Measurements from ENCODE around the gene ADA. TPM values are rescaled to one million over a fixed set of nuclear protein-coding genes. Genes with fewer than 3 reads are reported as not detected.

ADA gene
- total and polyA plus RNA-seq, 5 donors from 2014 or later = 28.1 to 41.3 (median 38.3) TPM

DNA sequence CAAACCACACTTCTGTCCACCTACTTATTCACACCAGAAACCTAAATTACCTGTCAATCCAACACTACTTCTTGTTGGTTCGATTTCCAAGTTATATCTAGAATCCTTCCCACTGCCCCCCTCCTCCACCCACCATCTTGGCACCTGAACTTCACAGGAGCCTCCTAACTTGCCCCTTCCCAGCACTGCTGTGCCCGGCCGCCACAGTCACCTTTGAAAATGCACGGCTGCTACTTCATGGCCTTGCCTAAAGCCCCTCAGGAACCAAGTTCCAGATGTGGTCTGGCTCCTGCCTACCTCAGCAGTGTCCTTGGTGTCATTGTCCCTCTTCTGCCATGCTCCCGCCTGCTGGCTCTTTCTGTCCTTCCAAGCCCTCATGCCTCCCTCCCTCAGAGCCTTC is 37.9 kb downstream of the ADA start:
- Mint-ChIP-seq H3K27ac (peak overlapping the region in 2 of 3 donors; percentile 16 to 55), H3K4me3 (no peak overlapping the region), H3K27me3 (no peaks in the 10 kb centered on the region), H3K9me3 (no peaks in the 10 kb centered on the region), H3K4me1 (peaks cover 13 to 62% (median 35%) of the 10 kb centered on the region in 4 donors), H3K36me3 (peaks cover 3% of the 10 kb centered on the region)
- ATAC-seq (ENCODE audit: low read depth in 2 of 2) (no peak), DNase-seq (no peak)
- no peaks in the 10 kb centered on the region for H3K9me3 ChIP-seq (ENCODE audit: control insufficient read depth in 2 of 2, low read length in 2 of 2)
- H3K27ac ChIP-seq (ENCODE audit: insufficient read depth, low read length, poor library complexity, severe bottlenecking) = no peak overlapping the region
- H3K36me3 ChIP-seq (ENCODE audit: control insufficient read depth, insufficient read depth, low read length) = no peaks in the 10 kb centered on the region
- peaks cover 38% of the 10 kb centered on the region for H3K4me1 ChIP-seq (ENCODE audit: control insufficient read depth, insufficient read depth, low read length, poor library complexity, severe bottlenecking)
- H3K27me3 ChIP-seq (ENCODE audit: control insufficient read depth, insufficient read depth, low read length) = no peaks in the 10 kb centered on the region
- H3K4me3 ChIP-seq (ENCODE audit: low read depth, low read length) = no peak overlapping the region

DNA sequence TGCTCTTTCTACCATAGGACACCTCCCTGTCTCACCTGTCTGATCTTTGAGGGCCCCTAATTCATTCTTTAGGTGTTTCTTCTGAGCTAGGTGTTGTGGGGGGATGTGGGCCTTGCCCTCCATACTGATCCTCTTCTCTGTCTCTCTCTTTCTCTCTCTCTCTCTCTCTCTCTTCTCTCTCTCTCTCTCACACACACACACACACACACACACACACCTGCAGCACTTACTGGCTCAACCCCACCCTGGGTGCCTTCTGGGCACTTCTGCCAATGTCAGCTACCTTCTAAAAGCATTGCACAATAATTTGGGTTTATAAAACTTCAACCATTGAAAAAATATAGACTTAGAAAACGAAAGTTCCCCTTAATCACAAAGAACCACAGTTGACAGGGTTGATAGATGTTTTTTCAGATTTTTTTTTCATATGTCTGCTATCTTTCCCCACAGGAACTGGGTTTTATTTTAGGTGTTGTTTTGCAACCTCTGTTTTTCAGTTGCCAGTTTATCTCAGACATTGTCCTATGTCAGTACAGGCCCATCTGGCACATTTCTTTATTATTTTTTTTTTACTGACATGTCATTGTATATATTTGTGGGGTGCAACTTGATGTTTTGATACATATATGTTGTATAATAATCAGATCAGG is 41.1 kb downstream of the ADA start:
- Histone ChIP-seq H3K27ac (ENCODE audit: insufficient read depth, low read length, poor library complexity, severe bottlenecking) (peak overlapping the region; percentile 58), H3K4me3 (ENCODE audit: low read depth, low read length) (no peak overlapping the region), H3K4me1 (ENCODE audit: control insufficient read depth, insufficient read depth, low read length, poor library complexity, severe bottlenecking) (peaks cover 22% of the 10 kb centered on the region), H3K9me3 (ENCODE audit: control insufficient read depth in 2 of 2, low read length in 2 of 2) (no peaks in the 10 kb centered on the region), H3K36me3 (ENCODE audit: control insufficient read depth, insufficient read depth, low read length) (no peaks in the 10 kb centered on the region), H3K27me3 (ENCODE audit: control insufficient read depth, insufficient read depth, low read length) (no peaks in the 10 kb centered on the region)
- Mint-ChIP-seq H3K27ac (peak overlapping the region; percentile 97), H3K27me3 (no peaks in the 10 kb centered on the region), H3K4me1 (peaks cover 8 to 36% (median 17%) of the 10 kb centered on the region in 4 donors), H3K9me3 (no peaks in the 10 kb centered on the region), H3K36me3 (peaks cover 7% of the 10 kb centered on the region), H3K4me3 (peak overlapping the region; percentile 53 to 81 (median 68))
- ATAC-seq (ENCODE audit: low read depth in 2 of 2) (peak; percentile 22 to 25), DNase-seq (peak in 2 of 3 donors; percentile 57 to 59)

DNA sequence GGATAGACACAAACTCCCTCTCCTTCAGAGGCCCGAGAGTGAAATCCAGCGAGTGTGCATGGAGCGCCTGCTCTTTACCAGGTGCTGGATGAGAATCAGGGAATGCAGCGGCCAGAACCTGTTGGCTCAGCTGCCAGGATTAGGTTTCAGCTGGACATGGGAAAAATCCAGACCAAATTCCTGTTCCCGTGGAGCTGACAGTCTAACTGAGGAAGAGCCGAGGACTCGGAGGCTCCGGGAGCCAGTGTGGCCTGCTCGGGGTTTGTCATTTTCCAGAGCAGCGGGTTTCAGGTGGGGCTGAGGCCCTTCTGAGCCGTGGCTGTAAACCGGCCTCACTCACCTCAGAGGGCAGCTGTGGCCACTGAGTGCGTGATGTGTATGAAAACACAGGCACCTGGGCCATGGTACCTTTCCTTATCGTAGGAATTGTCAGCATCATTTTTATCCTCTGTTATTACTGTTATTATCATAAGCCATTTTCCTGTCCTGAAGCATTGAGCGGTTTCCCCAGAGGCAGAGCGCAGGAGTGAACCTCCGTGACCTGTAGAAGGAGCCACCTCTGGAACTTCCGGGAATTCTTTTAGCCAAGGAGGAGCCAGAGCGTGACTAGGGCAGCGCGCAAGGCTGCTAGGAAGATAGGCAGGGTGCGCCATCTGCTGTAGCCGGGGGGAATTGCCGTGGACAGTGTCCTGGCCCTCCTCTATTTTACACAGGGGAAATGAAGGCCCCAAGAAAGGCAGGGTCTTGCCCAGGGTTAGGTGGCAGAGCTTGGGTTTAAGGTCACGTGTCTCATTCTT is 41.8 kb downstream of the ADA start:
- peaks cover 15% of the 10 kb centered on the region for H3K4me1 ChIP-seq (ENCODE audit: control insufficient read depth, insufficient read depth, low read length, poor library complexity, severe bottlenecking)
- peak overlapping the region; percentile 58 for H3K27ac ChIP-seq (ENCODE audit: insufficient read depth, low read length, poor library complexity, severe bottlenecking)
- H3K9me3 Mint-ChIP-seq = no peaks in the 10 kb centered on the region
- no peaks in the 10 kb centered on the region for H3K27me3 Mint-ChIP-seq
- peak; percentile 68 to 75 (median 74) for DNase-seq
- H3K4me3 ChIP-seq (ENCODE audit: low read depth, low read length) = peak overlapping the region; percentile 26
- no peaks in the 10 kb centered on the region for H3K27me3 ChIP-seq (ENCODE audit: control insufficient read depth, insufficient read depth, low read length)
- no peaks in the 10 kb centered on the region for H3K36me3 ChIP-seq (ENCODE audit: control insufficient read depth, insufficient read depth, low read length)
- H3K27ac Mint-ChIP-seq = peak overlapping the region; percentile 92 to 97 (median 97)
- ATAC-seq (ENCODE audit: low read depth in 2 of 2) = peak; percentile 92 to 94
- H3K4me1 Mint-ChIP-seq = peaks cover 8 to 29% (median 12%) of the 10 kb centered on the region in 4 donors
- peak overlapping the region in 2 of 4 donors; percentile 64 to 67 for H3K4me3 Mint-ChIP-seq
- peaks cover 4% of the 10 kb centered on the region for H3K36me3 Mint-ChIP-seq
- no peaks in the 10 kb centered on the region for H3K9me3 ChIP-seq (ENCODE audit: control insufficient read depth in 2 of 2, low read length in 2 of 2)

DNA sequence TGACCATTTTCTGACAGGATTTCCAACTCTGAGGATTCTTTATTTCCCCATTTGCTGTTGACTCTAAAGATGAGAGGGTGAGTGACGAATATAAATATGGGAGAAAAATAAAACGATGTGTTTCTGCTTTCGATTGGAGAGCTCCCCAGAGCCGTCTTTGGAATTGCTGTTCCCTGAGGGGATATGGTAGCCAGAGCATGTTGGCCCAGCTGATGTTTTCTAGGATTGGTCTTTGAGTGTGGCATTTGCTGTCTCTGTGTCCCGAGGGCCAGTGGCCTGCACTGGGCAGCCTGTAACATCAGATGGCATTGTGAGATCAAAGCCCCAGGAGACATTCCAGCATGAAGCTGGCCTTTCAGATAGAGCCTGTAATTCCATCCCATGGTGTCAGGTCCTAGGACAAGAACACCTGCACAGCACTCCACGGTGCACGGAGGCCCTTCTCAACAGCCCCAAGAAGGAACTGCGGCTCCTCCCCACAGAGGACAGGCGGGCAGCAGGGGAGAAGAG is 42.4 kb downstream of the ADA start:
- no peaks in the 10 kb centered on the region for H3K36me3 ChIP-seq (ENCODE audit: control insufficient read depth, insufficient read depth, low read length)
- peaks cover 12% of the 10 kb centered on the region for H3K4me1 ChIP-seq (ENCODE audit: control insufficient read depth, insufficient read depth, low read length, poor library complexity, severe bottlenecking)
- H3K4me1 Mint-ChIP-seq = peaks cover 8 to 24% (median 11%) of the 10 kb centered on the region in 4 donors
- H3K27ac Mint-ChIP-seq = peak overlapping the region in 1 of 3 donors; percentile 92
- no peaks in the 10 kb centered on the region for H3K9me3 Mint-ChIP-seq
- no peak overlapping the region for H3K27ac ChIP-seq (ENCODE audit: insufficient read depth, low read length, poor library complexity, severe bottlenecking)
- DNase-seq (no peak), ATAC-seq (ENCODE audit: low read depth in 2 of 2) (no peak)
- H3K27me3 ChIP-seq (ENCODE audit: control insufficient read depth, insufficient read depth, low read length) = no peaks in the 10 kb centered on the region
- H3K4me3 ChIP-seq (ENCODE audit: low read depth, low read length) = no peak overlapping the region
- H3K9me3 ChIP-seq (ENCODE audit: control insufficient read depth in 2 of 2, low read length in 2 of 2) = no peaks in the 10 kb centered on the region
- H3K27me3 Mint-ChIP-seq = no peaks in the 10 kb centered on the region
- no peak overlapping the region for H3K4me3 Mint-ChIP-seq
- peaks cover 4% of the 10 kb centered on the region for H3K36me3 Mint-ChIP-seq

DNA sequence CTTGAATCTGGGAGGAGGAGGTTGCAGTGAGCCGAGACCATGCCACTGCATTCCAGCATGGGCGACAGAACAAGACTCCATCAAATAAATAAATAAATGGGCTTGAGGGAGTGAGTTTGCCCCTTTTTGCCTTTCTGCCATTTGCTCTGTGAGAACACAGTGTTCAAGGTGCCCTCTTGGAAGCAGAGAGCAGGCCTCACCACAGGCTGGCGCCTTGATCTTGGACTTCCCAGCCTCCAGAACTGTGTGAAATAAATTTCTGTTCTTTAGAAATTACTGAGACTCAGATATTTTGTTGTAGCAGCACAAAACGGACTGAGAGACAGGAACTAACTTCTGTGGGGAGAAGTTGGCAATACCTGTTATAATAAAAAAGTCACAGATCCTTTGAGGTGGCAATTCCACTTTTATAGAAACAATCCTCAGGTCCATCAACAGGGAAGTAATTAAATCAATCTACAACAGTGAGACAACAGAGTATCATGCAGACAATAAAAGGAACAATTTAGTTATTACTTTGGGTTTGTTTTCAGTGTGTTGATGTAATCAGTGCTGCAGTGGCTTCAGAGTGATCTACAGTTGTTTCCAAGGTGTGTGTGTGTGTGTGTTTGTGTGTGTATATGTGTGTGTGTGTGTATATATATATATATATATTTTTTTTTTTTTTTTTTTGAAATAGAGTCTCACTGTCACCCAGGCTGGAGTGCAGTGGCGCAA is 44.6 kb downstream of the ADA start:
- H3K27ac Mint-ChIP-seq = peak overlapping the region in 1 of 3 donors; percentile 44
- Histone ChIP-seq H3K4me3 (ENCODE audit: low read depth, low read length) (no peak overlapping the region), H3K27me3 (ENCODE audit: control insufficient read depth, insufficient read depth, low read length) (no peaks in the 10 kb centered on the region), H3K4me1 (ENCODE audit: control insufficient read depth, insufficient read depth, low read length, poor library complexity, severe bottlenecking) (peaks cover 12% of the 10 kb centered on the region), H3K9me3 (ENCODE audit: control insufficient read depth in 2 of 2, low read length in 2 of 2) (no peaks in the 10 kb centered on the region), H3K27ac (ENCODE audit: insufficient read depth, low read length, poor library complexity, severe bottlenecking) (no peak overlapping the region), H3K36me3 (ENCODE audit: control insufficient read depth, insufficient read depth, low read length) (no peaks in the 10 kb centered on the region)
- no peaks in the 10 kb centered on the region for H3K9me3 Mint-ChIP-seq
- DNase-seq = no peak
- peaks cover 8 to 20% (median 11%) of the 10 kb centered on the region in 4 donors for H3K4me1 Mint-ChIP-seq
- ATAC-seq (ENCODE audit: low read depth in 2 of 2) = no peak
- peaks cover 4% of the 10 kb centered on the region for H3K36me3 Mint-ChIP-seq
- no peaks in the 10 kb centered on the region for H3K27me3 Mint-ChIP-seq
- H3K4me3 Mint-ChIP-seq = no peak overlapping the region

DNA sequence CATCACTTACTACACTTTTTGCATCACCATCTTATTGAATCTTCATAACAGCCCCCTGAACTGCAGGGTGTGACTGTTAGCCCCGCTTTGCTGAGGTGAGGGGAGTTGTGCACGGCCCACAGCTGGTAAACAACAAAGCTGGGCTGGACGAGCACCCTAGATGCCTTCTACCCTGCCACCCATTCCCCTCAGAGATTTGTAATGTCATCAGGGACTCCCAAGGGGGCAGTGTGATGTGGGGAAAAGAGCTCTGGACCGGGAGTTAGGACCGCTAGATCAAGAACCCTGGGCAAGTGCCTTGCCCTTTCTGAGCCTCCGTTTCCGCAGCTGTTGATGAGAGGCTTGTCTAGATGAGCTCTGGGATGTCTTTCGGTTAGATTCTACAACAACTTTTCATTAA is 48.2 kb downstream of the ADA start:
- Mint-ChIP-seq H3K4me3 (no peak overlapping the region), H3K36me3 (peaks cover 4% of the 10 kb centered on the region)

DNA sequence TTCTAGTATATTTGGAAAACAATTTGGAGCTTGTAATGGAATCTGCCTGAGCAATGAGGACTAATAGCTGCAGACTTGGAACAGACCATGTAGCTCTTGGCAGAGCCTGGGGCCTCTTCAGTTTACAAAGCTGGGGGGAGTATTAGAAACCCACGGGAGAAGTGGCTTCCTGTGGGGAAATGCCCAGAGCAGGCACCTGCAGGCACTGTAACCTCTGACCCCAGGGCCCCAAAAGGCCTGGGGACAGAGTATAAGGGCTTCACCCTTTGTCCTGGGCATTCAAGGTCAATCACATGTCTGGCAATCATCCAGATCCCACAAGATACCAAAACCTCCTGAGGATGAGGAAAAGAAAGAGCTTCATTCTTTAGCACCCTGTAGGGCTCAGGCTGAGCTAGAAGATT is 49.7 kb downstream of the ADA start:
- H3K4me3 Mint-ChIP-seq = no peak overlapping the region
- DNase-seq (no peak), ATAC-seq (ENCODE audit: low read depth in 2 of 2) (no peak)
- no peaks in the 10 kb centered on the region for H3K9me3 Mint-ChIP-seq
- H3K36me3 Mint-ChIP-seq = peaks cover 1% of the 10 kb centered on the region
- Histone ChIP-seq H3K27me3 (ENCODE audit: control insufficient read depth, insufficient read depth, low read length) (no peaks in the 10 kb centered on the region), H3K27ac (ENCODE audit: insufficient read depth, low read length, poor library complexity, severe bottlenecking) (no peak overlapping the region), H3K9me3 (ENCODE audit: control insufficient read depth in 2 of 2, low read length in 2 of 2) (no peaks in the 10 kb centered on the region), H3K4me1 (ENCODE audit: control insufficient read depth, insufficient read depth, low read length, poor library complexity, severe bottlenecking) (no peaks in the 10 kb centered on the region), H3K4me3 (ENCODE audit: low read depth, low read length) (no peak overlapping the region), H3K36me3 (ENCODE audit: control insufficient read depth, insufficient read depth, low read length) (no peaks in the 10 kb centered on the region)
- peak overlapping the region in 1 of 3 donors; percentile 69 for H3K27ac Mint-ChIP-seq
- no peaks in the 10 kb centered on the region for H3K27me3 Mint-ChIP-seq
- peaks cover 5 to 13% (median 8%) of the 10 kb centered on the region in 4 donors for H3K4me1 Mint-ChIP-seq

More for the DNA sequence above, 48.2 kb downstream of the ADA start:
- Mint-ChIP-seq H3K27me3 (no peaks in the 10 kb centered on the region), H3K9me3 (no peaks in the 10 kb centered on the region), H3K27ac (no peak overlapping the region), H3K4me1 (peaks cover 5 to 10% (median 5%) of the 10 kb centered on the region in 4 donors)
- Histone ChIP-seq H3K4me3 (ENCODE audit: low read depth, low read length) (no peak overlapping the region), H3K36me3 (ENCODE audit: control insufficient read depth, insufficient read depth, low read length) (no peaks in the 10 kb centered on the region), H3K27me3 (ENCODE audit: control insufficient read depth, insufficient read depth, low read length) (no peaks in the 10 kb centered on the region), H3K27ac (ENCODE audit: insufficient read depth, low read length, poor library complexity, severe bottlenecking) (no peak overlapping the region), H3K4me1 (ENCODE audit: control insufficient read depth, insufficient read depth, low read length, poor library complexity, severe bottlenecking) (no peaks in the 10 kb centered on the region), H3K9me3 (ENCODE audit: control insufficient read depth in 2 of 2, low read length in 2 of 2) (no peaks in the 10 kb centered on the region)
- ATAC-seq (ENCODE audit: low read depth in 2 of 2) (no peak), DNase-seq (no peak)

Measured in CD4-positive, CD25-positive, alpha-beta regulatory T cell (primary cell).